GM18870 (cell line): ENCODE results near the gene PASK.

ENCODE experiments used
- ATAC-seq: cut with Tn5 transposase; IDR thresholded peaks from one replicate; pipeline ENCODE4 v1.9.1; 2021; ENCODE audit warnings: moderate library complexity; ENCODE audit not compliant: unreplicated experiment

The PASK gene

DNA sequence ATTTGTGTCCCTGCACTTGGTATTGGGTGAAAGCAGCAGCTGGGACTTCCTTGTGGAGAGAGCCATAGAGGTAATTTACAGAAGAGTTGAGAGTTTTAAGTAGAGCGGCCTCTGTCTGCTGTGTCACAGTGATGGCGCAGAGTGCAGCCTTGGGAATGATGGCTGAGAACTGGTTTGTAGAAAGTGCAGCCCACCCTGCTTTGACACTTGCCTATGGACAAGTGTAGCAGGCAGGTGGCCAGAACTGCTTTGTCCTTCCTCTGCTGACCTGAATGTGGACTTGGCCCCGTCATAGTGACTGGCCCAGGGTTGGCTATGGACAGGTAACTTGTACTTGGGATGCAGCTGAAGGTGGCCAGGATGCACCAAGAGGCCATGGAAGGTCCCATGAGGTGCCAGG lies 32.9 kb upstream of the PASK start:
- no peak for ATAC-seq

GRCh38 chr2:241180495-241180894 lies 31.2 kb upstream of the PASK start:
- ATAC-seq: no peak

DNA sequence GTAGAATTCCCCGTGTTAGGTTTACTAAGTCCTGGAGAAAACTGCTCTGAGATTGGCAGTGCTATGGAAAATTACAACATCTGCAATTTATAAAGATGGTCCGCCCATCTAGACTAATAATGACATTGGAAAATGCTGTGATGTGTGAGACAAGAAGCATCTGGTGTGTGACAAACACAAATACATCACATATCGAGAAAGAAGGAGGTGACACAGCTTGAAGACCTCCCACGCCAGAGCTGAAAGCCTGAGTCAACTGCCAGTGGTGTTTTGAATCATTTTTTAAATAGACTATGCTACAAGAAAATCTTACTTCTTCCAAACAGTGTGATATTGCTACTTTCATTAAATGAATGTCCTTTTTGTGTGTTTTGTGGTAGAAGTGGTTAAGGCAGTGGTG lies 30.6 kb upstream of the PASK start:
- ATAC-seq: no peak

DNA sequence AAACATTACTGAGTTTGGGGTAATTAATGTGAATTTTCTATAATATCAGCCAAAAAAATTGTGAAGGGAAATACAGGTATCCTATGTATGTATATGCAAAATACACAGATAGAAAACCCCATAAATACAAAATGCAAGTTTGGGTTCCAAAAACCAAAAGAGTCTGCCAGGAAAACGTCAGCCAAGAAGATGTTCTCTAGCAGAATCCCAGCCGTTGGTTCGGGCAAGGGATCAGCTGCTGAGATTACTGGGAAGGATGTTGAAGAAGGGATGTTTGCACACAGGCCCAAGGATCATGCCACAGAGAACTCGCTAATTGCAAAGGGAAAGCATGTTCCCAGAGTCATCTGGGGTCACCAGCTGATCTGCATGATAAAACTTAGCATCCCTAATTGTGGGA lies 29.7 kb upstream of the PASK start:
- ATAC-seq: no peak

- no peak for ATAC-seq
These were observed 28.5 kb upstream of the PASK start for GRCh38 chr2:241177526-241178334.

DNA sequence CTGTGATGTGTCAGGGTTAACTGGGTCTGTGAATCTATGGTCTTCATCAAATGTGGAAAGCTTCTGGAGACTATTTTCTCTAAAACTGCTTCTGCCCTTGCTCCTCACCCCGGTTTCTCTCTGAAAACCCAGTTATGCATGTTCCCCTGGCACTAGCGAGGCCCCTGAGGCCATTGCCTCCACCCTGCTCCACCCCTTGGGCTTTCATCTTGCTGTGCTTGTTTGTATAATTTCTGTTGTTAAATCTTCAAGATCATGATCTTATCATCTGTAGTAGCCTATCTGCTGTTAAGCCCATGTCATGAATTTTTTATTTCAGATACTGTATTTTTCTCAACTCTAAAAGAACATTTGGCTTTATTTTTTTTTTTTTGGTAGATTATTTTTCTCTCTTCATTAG lies 24.3 kb upstream of the PASK start:
- ATAC-seq: no peak

DNA sequence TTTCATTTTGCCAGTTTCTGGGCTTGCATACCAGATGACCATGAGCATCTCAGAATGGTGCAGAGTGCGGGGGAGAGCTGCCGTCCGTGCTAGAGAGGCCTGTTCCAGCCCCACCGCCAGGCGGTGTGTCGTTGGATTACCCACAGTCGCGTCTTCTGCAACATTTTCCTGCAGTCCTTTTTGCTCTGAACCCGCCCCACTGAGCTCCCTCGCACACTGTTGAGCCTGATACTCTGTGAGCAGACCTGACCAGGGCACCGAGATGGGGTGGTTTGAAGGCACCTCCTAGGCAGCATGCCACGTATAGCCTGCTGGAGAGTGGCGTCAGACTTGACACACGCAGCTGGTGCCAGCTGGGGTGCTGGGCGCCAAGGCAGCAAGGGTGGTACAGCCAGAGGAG lies 19.1 kb upstream of the PASK start:
- ATAC-seq: no peak

DNA sequence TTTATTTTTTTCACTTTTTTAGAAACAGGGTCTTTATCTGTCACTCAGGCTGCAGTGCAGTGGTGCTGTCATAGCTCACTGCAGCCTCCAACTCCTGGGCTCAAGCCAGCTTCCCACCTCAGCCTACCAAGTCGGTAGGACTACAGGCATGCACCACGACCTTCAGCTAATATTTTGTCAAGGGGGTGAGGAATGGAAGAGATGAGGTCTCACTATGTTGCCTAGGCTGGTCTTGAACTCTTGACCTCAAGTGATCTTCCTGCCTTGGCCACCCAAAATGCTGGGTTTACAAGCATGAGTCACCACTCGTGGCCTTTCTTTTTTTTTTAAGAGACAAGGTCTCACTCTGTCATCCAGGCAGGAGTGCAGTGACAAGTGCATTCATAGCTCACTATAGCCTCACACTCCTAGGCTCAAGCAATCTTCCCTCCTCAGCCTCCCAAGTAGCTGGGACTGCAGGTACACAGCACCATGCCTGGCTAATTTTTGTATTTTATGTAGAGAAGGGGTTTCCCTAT lies 14.4 kb upstream of the PASK start:
- no peak for ATAC-seq

DNA sequence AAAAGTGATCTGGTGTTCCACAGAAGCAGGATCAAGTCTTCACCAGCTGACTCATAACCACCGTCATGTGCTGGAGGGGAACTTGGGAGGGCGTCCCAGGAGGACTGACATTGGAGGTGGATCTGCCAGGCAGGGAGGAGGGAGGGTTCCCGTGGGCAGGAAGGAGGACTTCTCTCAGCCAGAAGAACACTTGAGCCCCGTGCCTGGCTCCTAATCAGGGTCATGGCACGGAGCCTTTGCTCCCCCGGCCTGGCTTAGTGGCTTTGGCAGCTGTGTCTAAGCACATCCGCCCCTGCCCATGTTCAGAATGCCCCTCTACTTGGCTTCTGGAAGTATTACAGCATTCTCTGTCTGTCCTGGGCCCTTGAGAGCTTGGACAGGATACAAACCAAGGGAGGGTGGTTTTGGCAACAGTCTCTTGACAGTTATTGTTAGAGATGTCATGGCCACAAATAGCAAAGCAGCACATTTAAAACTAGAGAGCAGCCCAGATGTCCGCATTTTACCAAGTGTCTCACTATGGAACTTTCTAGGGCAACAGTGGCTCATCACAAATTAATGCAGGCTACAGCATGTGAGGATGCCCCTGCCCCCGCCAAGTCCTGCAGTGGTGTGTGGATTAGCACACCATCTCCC lies 12.5 kb upstream of the PASK start:
- no peak for ATAC-seq

GRCh38 chr2:241160318-241160717 lies 11.0 kb upstream of the PASK start:
- ATAC-seq: no peak

DNA sequence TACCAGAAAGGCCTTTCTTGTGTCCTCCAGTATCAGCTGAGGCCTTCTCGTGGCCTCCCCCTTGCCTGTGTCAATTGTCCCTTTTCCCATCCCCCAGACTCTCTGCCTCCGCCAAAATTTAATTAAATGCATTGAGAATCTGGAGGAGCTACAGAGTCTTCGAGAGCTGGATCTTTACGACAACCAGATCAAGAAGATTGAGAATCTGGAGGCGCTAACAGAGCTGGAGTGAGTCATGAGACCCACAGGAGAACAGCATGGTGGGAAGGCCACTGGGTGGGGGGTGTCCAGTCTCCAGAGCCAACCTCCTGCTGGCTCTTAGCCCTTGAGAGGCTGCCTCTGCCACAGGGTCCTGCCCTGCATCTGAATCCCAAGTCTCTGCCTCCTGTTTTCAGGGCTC lies 9.8 kb upstream of the PASK start:
- ATAC-seq: no peak

GRCh38 chr2:241158546-241158900 lies 9.3 kb upstream of the PASK start:
- ATAC-seq: no peak

- ATAC-seq: no peak
These were observed 8.7 kb upstream of the PASK start for GRCh38 chr2:241157841-241158545.

DNA sequence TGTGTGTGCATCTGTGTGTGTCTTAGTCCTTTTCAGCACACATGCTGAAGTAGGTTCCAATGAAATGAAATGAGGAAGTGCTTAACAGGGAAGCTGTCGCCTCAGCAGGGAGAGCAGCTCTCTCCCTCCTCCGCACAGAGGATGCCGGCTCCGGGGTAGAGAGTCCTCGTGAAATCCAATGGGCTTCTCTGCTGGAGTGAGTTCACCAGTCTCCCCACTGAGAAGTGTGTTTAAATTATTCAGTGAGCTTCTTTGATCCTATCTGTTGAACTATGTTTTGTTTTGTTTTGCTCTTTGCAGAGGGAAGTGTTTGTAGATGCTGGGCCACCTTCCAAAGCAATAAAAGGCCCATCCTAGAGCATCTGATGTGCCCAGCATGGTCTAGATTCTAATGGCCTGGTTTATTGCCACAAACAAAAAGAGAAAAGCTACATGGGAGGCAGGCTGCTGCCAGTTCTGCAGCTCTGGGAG lies 7.7 kb upstream of the PASK start:
- ATAC-seq: no peak

GRCh38 chr2:241155936-241156335 lies 6.7 kb upstream of the PASK start:
- ATAC-seq: no peak

- ATAC-seq: no peak
These were observed 5.6 kb upstream of the PASK start for GRCh38 chr2:241154915-241155314.

- ATAC-seq: no peak
These were observed 4.3 kb upstream of the PASK start for GRCh38 chr2:241153616-241154015.

DNA sequence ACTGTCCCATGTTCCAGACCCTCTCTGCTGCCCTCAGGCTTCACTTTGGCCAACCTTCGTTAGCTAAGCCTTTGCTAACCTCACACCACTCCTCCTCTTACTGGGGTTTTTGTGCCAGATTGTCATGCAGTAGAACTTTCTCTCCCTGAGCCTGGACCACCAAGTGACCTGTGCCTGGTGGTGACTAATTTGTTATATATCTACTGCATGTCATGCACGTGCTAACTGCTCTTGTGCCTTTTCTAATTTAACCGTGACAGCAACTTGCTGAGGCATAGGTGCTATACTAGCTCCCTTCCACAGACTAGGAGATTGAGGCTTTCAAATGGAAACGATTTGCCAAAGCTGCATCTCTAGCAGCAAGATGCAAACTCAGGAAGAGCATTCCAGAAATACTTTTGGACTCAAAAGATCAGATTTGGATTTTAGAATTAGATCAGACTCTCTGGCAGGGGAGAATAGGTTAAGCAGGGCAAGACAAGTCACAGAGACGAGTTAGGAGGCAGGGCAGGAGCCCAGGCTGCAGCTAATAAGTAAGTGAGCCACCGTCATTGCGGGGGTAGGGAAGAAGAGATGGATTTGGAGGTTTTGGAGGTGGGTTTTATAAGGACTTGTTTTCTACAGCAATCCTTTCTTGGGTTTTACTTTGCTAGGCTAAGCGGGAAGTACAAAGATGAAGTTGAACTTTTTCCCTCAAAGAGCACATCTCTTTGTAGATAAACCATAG lies 2.8 kb upstream of the PASK start:
- no peak for ATAC-seq

DNA sequence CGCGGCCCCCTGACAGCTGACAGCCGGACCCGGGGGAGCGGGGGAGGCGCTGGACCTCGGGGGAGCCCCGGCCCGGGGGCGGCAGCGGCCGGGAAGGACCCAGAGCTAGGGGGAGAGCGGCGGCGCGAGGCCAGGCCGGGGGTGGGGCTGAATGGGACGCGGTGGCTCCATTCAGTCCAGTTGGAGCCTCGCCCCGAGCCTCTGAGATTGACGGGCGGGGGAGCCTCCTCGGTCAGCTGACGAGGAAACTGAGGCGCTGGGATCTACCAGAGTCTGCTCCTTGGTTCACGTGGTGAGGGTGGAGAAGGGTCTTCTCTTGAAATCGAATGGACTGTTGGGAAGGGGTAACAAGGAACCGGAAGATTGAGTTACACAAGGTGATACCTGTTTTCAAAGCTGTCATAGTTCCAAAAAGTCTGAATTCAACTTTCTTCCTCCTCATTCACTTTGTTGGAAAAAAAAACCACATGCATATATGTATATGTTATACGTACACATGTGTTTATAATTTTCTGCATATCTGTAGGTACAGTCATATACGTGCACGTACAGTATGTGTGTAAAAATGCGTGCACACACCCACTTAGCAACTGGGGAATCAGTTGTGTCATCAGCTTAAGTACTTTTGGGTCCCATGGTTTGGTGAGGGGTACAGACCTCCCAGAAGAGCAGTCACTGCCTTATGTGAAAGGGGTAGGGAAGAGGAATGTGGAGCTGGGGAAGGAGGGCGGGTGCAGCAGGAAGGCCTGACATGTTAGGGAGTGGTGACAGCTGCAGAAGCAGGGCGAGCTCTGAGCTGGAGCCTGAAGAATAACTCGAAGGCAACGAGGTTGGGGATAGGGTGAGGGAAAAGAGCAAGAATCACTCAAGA lies 1.6 kb upstream of the PASK start:
- ATAC-seq: no peak
